Measurements from ENCODE around the gene CCBE1.

DNA sequence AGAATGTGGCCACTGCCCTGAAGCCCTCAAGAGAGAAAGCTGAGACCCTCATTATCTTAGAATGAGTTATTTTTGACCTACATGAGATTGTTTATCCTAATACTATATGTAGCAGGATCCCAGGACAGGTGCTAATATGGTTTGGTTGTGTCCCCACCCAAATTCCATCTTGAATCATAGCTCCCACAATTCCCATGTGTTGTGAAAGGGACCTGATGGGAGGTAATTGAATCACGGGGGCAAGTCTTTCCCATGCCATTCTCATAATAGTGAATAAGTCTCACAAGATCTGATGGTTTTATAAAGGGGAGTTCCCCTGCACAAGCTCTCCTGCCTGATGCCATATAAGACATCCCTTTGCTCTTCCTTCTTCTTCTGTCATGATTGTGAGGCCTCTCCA lies 76.8 kb downstream of the CCBE1 start:
- TF ChIP-seq, protein P1, sequence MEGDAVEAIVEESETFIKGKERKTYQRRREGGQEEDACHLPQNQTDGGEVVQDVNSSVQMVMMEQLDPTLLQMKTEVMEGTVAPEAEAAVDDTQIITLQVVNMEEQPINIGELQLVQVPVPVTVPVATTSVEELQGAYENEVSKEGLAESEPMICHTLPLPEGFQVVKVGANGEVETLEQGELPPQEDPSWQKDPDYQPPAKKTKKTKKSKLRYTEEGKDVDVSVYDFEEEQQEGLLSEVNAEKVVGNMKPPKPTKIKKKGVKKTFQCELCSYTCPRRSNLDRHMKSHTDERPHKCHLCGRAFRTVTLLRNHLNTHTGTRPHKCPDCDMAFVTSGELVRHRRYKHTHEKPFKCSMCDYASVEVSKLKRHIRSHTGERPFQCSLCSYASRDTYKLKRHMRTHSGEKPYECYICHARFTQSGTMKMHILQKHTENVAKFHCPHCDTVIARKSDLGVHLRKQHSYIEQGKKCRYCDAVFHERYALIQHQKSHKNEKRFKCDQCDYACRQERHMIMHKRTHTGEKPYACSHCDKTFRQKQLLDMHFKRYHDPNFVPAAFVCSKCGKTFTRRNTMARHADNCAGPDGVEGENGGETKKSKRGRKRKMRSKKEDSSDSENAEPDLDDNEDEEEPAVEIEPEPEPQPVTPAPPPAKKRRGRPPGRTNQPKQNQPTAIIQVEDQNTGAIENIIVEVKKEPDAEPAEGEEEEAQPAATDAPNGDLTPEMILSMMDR (IDR thresholded peaks at IDR 0.05; ENCODE audit: poor library complexity, severe bottlenecking), result no peak
- TF ChIP-seq EZH2 (IDR thresholded peaks at IDR 0.05; ENCODE audit: borderline replicate concordance, insufficient read depth, low read length, poor library complexity, severe bottlenecking) (no peak), MXI1 (conservative IDR thresholded peaks at IDR 0.05; ENCODE audit: poor library complexity, severe bottlenecking) (no peak), EP300 (conservative IDR thresholded peaks at IDR 0.05; ENCODE audit: poor library complexity, severe bottlenecking) (no peak), RAD21 (conservative IDR thresholded peaks at IDR 0.05) (no peak), SMC3 (conservative IDR thresholded peaks at IDR 0.05; ENCODE audit: poor library complexity) (no peak)
- TF ChIP-seq, protein P2, sequence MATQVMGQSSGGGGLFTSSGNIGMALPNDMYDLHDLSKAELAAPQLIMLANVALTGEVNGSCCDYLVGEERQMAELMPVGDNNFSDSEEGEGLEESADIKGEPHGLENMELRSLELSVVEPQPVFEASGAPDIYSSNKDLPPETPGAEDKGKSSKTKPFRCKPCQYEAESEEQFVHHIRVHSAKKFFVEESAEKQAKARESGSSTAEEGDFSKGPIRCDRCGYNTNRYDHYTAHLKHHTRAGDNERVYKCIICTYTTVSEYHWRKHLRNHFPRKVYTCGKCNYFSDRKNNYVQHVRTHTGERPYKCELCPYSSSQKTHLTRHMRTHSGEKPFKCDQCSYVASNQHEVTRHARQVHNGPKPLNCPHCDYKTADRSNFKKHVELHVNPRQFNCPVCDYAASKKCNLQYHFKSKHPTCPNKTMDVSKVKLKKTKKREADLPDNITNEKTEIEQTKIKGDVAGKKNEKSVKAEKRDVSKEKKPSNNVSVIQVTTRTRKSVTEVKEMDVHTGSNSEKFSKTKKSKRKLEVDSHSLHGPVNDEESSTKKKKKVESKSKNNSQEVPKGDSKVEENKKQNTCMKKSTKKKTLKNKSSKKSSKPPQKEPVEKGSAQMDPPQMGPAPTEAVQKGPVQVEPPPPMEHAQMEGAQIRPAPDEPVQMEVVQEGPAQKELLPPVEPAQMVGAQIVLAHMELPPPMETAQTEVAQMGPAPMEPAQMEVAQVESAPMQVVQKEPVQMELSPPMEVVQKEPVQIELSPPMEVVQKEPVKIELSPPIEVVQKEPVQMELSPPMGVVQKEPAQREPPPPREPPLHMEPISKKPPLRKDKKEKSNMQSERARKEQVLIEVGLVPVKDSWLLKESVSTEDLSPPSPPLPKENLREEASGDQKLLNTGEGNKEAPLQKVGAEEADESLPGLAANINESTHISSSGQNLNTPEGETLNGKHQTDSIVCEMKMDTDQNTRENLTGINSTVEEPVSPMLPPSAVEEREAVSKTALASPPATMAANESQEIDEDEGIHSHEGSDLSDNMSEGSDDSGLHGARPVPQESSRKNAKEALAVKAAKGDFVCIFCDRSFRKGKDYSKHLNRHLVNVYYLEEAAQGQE (IDR thresholded peaks at IDR 0.05; ENCODE audit: borderline replicate concordance), result no peak
